H1 (cell line): Measurements from ENCODE around the gene DNAJC27. TPM values are rescaled to one million over a fixed set of nuclear protein-coding genes. Genes with fewer than 3 reads are reported as not detected.

Experiments used
- CTCF ChIA-PET: fragments of 300-600 bp; sonication (Branson Sonifier 250); formaldehyde crosslinking; loops from one replicate; lab custom pipeline; 2021; ENCODE audit not compliant: partially characterized antibody; lab: Charles Lee
- POLR2A ChIA-PET: fragments of 300-600 bp; sonication (Branson Sonifier 250); formaldehyde crosslinking; loops from one replicate; lab custom pipeline; 2021; ENCODE audit warnings: inconsistent platforms; ENCODE audit not compliant: partially characterized antibody; lab: Charles Lee
- DNase-seq, 2 experiments: peaks; one replicate each; pipeline versions ENCODE4 v3.0.0 to v3.0.0-alpha.2; 2010 to 2022; ENCODE audit warnings: low spot score in 2 of 2, low read depth in 1 of 2, mixed read lengths in 1 of 2
- FAIRE-seq: peaks from 2 replicates; lab custom pipeline; 2011; peaks lifted over from hg19 to GRCh38; lab: Jason Lieb, UNC
- H2AFZ ChIP-seq: 2 replicates; pipeline ENCODE4 v1.8.1; 2012; ENCODE audit warnings: low read length, inconsistent platforms
- H2AK5ac ChIP-seq: 2 replicates; pipeline ENCODE4 v1.6.1; 2013; ENCODE audit warnings: low read depth, low read length
- H2BK120ac ChIP-seq: replicated peaks from 2 replicates; pipeline ENCODE3; 2013; ENCODE audit warnings: low read depth, low read length, inconsistent platforms
- H2BK12ac ChIP-seq: 2 replicates; pipeline ENCODE4 v1.6.1; 2013; ENCODE audit warnings: low read depth, low read length
- H2BK15ac ChIP-seq: 2 replicates; pipeline ENCODE4 v1.6.1; 2013; ENCODE audit warnings: low read length
- H2BK20ac ChIP-seq: 2 replicates; pipeline ENCODE4 v1.6.1; 2013; ENCODE audit warnings: low read length
- H2BK5ac ChIP-seq: 2 replicates; pipeline ENCODE4 v1.6.1; 2013; ENCODE audit warnings: low read depth, low read length
- H3K14ac ChIP-seq: 2 replicates; pipeline ENCODE4 v1.6.1; 2013; ENCODE audit warnings: inconsistent platforms; ENCODE audit not compliant: insufficient read length
- H3K18ac ChIP-seq: 2 replicates; pipeline ENCODE4 v1.6.1; 2013; ENCODE audit warnings: low read length; ENCODE audit errors: extremely low read depth
- H3K23ac ChIP-seq: 2 replicates; pipeline ENCODE4 v1.6.1; 2013; ENCODE audit warnings: inconsistent platforms; ENCODE audit not compliant: insufficient read length
- H3K23me2 ChIP-seq: 2 replicates; pipeline ENCODE4 v1.6.1; 2013; ENCODE audit warnings: low read depth, low read length
- H3K27ac ChIP-seq: 2 replicates; pipeline ENCODE4 v1.6.1; 2011; ENCODE audit warnings: low read depth, low read length, inconsistent platforms
- H3K27me3 ChIP-seq, 4 experiments: replicated peaks in 1 of 4; 1 replicate in 1 of 4; 2 replicates in 3 of 4; pipeline versions ENCODE4 v1.6.1 to v1.8.1; 2011 to 2013; ENCODE audit warnings: low read length in 3 of 4, mild to moderate bottlenecking in 3 of 4, inconsistent platforms in 2 of 4, mixed read lengths in 2 of 4, moderate library complexity in 1 of 4; ENCODE audit not compliant: control insufficient read depth in 3 of 4, insufficient read depth in 3 of 4; ENCODE audit errors: extremely low read depth in 1 of 4
- H3K36me3 ChIP-seq, 4 experiments: 2 replicates each; pipeline versions ENCODE4 v1.6.1 to v1.8.1; 2011 to 2013; ENCODE audit warnings: mild to moderate bottlenecking in 4 of 4, low read length in 3 of 4, moderate library complexity in 2 of 4, control low read depth in 1 of 4, inconsistent platforms in 1 of 4; ENCODE audit not compliant: insufficient read depth in 4 of 4, control insufficient read depth in 2 of 4
- H3K4ac ChIP-seq: replicated peaks from 2 replicates; pipeline ENCODE3; 2013; ENCODE audit warnings: low read length, low read depth, mixed read lengths, inconsistent platforms; ENCODE audit not compliant: insufficient read length
- H3K4me1 ChIP-seq, 4 experiments: replicated peaks in 1 of 4; 1 replicate in 1 of 4; 2 replicates in 3 of 4; pipeline versions ENCODE4 v1.6.1 to v1.8.1; 2011 to 2013; ENCODE audit warnings: low read length in 3 of 4, inconsistent platforms in 2 of 4, mixed read lengths in 1 of 4; ENCODE audit not compliant: insufficient read depth in 4 of 4, control insufficient read depth in 3 of 4
- H3K4me2 ChIP-seq, 2 experiments: 2 replicates each; pipeline versions ENCODE4 v1.6.1 to v1.8.1; 2011 to 2013; ENCODE audit warnings: low read depth in 2 of 2, low read length in 2 of 2, control low read depth in 1 of 2, inconsistent platforms in 1 of 2, mild to moderate bottlenecking in 1 of 2; ENCODE audit not compliant: insufficient read depth in 1 of 2
- H3K4me3 ChIP-seq, 4 experiments: fragments of 200-600, 300-600 bp in 1 of 4; sonication (generic), shearing (Covaris generic), sonication (Bioruptor Twin) in 1 of 4; 2 replicates each; pipeline versions ENCODE4 v1.5.1 to v1.8.1; 2011 to 2016; ENCODE audit warnings: low read length in 4 of 4, low read depth in 3 of 4, control low read depth in 2 of 4, inconsistent platforms in 2 of 4, mild to moderate bottlenecking in 2 of 4, mixed read lengths in 1 of 4, moderate library complexity in 1 of 4; ENCODE audit not compliant: insufficient read depth in 2 of 4; ENCODE audit errors: extremely low read depth in 1 of 4
- H3K56ac ChIP-seq: replicated peaks from 2 replicates; pipeline ENCODE3; 2013; ENCODE audit warnings: low read depth, mild to moderate bottlenecking, mixed read lengths, low read length, inconsistent platforms; ENCODE audit not compliant: insufficient read length
- H3K79me1 ChIP-seq: 2 replicates; pipeline ENCODE4 v1.6.1; 2013; ENCODE audit warnings: low read depth, low read length, control low read depth
- H3K79me2 ChIP-seq, 2 experiments: 2 replicates each; pipeline versions ENCODE4 v1.6.1 to v1.8.1; 2012 to 2013; ENCODE audit warnings: low read length in 2 of 2, mild to moderate bottlenecking in 2 of 2, inconsistent platforms in 1 of 2; ENCODE audit not compliant: insufficient read depth in 2 of 2, control insufficient read depth in 1 of 2
- H3K9ac ChIP-seq, 4 experiments: replicated peaks in 1 of 4; 1 replicate in 1 of 4; 2 replicates in 3 of 4; pipeline versions ENCODE4 v1.6.1 to v1.8.1; 2011 to 2013; ENCODE audit warnings: low read depth in 3 of 4, low read length in 3 of 4, control low read depth in 2 of 4, mild to moderate bottlenecking in 2 of 4, moderate library complexity in 2 of 4, inconsistent platforms in 1 of 4; ENCODE audit errors: extremely low read depth in 1 of 4
- H3K9me3 ChIP-seq, 2 experiments: 2 replicates each; pipeline versions ENCODE4 v1.6.1 to v1.8.1; 2012 to 2013; ENCODE audit warnings: mild to moderate bottlenecking in 2 of 2, moderate library complexity in 2 of 2, control low read depth in 1 of 2, inconsistent platforms in 1 of 2, low read depth in 1 of 2, low read length in 1 of 2, mixed read lengths in 1 of 2; ENCODE audit not compliant: insufficient read depth in 2 of 2
- H4K20me1 ChIP-seq, 2 experiments: replicated peaks in 1 of 2; 2 replicates each; pipeline versions ENCODE3 to v1.8.1; 2011 to 2013; ENCODE audit warnings: inconsistent platforms in 2 of 2, low read length in 2 of 2, mild to moderate bottlenecking in 1 of 2; ENCODE audit not compliant: insufficient read depth in 2 of 2, control insufficient read depth in 1 of 2
- H4K5ac ChIP-seq: 2 replicates; pipeline ENCODE4 v1.6.1; 2013; ENCODE audit warnings: low read length, low read depth, mixed read lengths, inconsistent platforms; ENCODE audit not compliant: insufficient read length
- H4K8ac ChIP-seq: 2 replicates; pipeline ENCODE4 v1.8.0; 2013; ENCODE audit warnings: mild to moderate bottlenecking, moderate library complexity, low read length, inconsistent platforms; ENCODE audit not compliant: insufficient read depth; ENCODE audit errors: extremely low read depth
- H4K91ac ChIP-seq: replicated peaks from 2 replicates; pipeline ENCODE3; 2013; ENCODE audit warnings: low read length, mixed read lengths, inconsistent platforms; ENCODE audit not compliant: insufficient read length
- BACH1 ChIP-seq: IDR thresholded peaks from 2 replicates; pipeline ENCODE4 v1.6.1; 2012; ENCODE audit warnings: low read length, improper control_type of control experiment
- BRCA1 ChIP-seq: IDR thresholded peaks from 2 replicates; pipeline ENCODE4 v1.6.1; 2012; ENCODE audit warnings: low read depth, low read length, improper control_type of control experiment
- CBX8 ChIP-seq: fragments of 300-800, 300-1000 bp; sonication (generic); IDR thresholded peaks from 2 replicates; pipeline ENCODE4 v1.7.1; 2016; ENCODE audit warnings: low read depth, low read length, borderline replicate concordance
- FOSL1 ChIP-seq: IDR thresholded peaks from 2 replicates; pipeline ENCODE4 v1.6.1; 2011; ENCODE audit warnings: mild to moderate bottlenecking, low read depth, low read length, moderate library complexity; ENCODE audit not compliant: insufficient read depth
- KDM4A ChIP-seq: IDR thresholded peaks from one replicate; pipeline ENCODE4 v1.7.1; 2012; ENCODE audit warnings: low read depth, mild to moderate bottlenecking, moderate library complexity, low read length, inconsistent platforms; ENCODE audit not compliant: severe bottlenecking
- SP2 ChIP-seq: IDR thresholded peaks from 2 replicates; pipeline ENCODE4 v1.6.1; 2012; ENCODE audit warnings: mild to moderate bottlenecking, low read length, inconsistent platforms
- WGBS, 2 experiments: shearing (Covaris generic) in 1 of 2; methylation state at CpG; one replicate each; pipeline versions ENCODE4 v1.1.6 to v1.1.7; 2013 to 2015; ENCODE audit warnings: low lambda C conversion rate in 2 of 2, mixed read lengths in 2 of 2, inconsistent platforms in 1 of 2, low coverage in 1 of 2, missing lambda C conversion rate in 1 of 2; ENCODE audit not compliant: insufficient replicate concordance in 2 of 2, insufficient coverage in 1 of 2, insufficient read length in 1 of 2; ENCODE audit errors: extremely low coverage in 1 of 2, missing lambda C conversion rate in 1 of 2; 5-methylcytosine and 5-hydroxymethylcytosine counted together
- polyA plus RNA-seq, 7 experiments: library from polyadenylated mRNA; depleted of rRNA in 3 of 7; stranded (reverse) in 5 of 7; unstranded in 2 of 7; fragments of >200 nt in 5 of 7; fragments of 200-250 nt in 2 of 7; gene quantifications; 1 replicate in 5 of 7; 2 replicates in 1 of 7; 4 replicates in 1 of 7; pipeline versions ENCODE4 v1.2.1 to v1.2.3, GENCODE V29; 2011 to 2013; ENCODE audit warnings: missing spikeins in 2 of 7, mixed read lengths in 2 of 7
- total RNA-seq: library from RNA; stranded (reverse); fragmentation: NEBNext Ultra II Directional; extraction: Animal tissue kit (Norgen Biotek cat#: 25700); gene quantifications from 2 replicates; pipeline ENCODE4 v1.2.1, GENCODE V29; 2021
- TF ChIP-seq, protein P1 (sequence below): IDR thresholded peaks from 2 replicates; pipeline ENCODE4 v1.6.1; 2012; ENCODE audit warnings: low read length, inconsistent platforms
- TF ChIP-seq, protein P2 (sequence below): IDR thresholded peaks from 2 replicates; pipeline ENCODE4 v1.6.1; 2012; ENCODE audit warnings: inconsistent platforms
- TF ChIP-seq, protein P3 (sequence below): IDR thresholded peaks from 2 replicates; pipeline ENCODE4 v1.6.1; 2012; ENCODE audit warnings: inconsistent platforms

DNAJC27 gene
- total and polyA plus RNA-seq, 2 of the 8 experiments (the other 6 are each of a cell fraction or from before 2014, with no cell fraction given), result 1.4 to 4.5 TPM

DNA sequence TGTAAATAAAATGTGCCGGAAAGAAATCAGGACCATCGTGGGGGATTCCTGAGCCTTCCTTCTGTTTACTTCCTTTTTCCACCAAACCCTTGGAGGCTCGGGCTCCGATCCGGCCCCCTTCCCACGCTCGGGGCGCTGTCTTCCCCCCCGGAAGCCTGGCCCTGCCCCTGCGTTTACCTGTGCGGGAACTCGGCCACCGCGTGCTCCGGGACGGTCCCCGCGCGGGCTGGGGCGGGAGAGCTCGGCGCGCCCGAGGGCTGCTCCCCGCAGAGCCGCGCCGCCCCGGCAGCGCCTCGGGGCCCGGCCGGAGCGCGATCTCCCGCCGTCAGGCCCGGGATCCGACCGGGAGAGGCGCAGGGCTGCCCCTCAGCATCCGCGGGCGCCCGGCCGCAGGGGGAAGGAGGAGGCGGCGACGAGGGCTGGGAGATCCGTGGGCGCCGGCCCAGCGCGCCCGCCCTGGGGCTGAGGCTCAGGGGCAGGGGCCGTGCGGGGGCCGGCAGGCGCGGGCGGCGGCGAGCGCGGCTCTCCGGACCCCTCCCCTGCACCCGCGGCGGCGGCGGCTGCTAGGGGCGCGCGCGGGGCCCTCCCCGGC lies 52.2 kb downstream of the DNAJC27 start:
- 3% methylated on average over 13 of the region's 76 CpGs; no CpG with 5 or more reads in 1 of the 2 experiments for WGBS, 2 experiments
- no peak overlapping the region for H4K91ac ChIP-seq
- H2BK120ac ChIP-seq, result no peak overlapping the region
- no peak overlapping the region for H2AK5ac ChIP-seq
- H3K27ac ChIP-seq, result no peak overlapping the region
- H3K18ac ChIP-seq, result no peak overlapping the region; the same call in 1 of the 2 replicates
- H2BK5ac ChIP-seq, result no peak overlapping the region
- H3K23me2 ChIP-seq, result peaks cover 3% of the 10 kb centered on the region; the same call in 1 of the 2 replicates
- ChIA-PET POLR2A (interaction anchor here (1.2 kb wide), 1 partner anchor 10 kb away, joined by 3 read pairs; no protein-coding TSS in a partner anchor), CTCF (interaction anchor here (1.0 to 2.2 kb wide), 2 partner anchors 8 to 9 kb away, joined by 3 to 6 read pairs; no protein-coding TSS in a partner anchor)
- 0 out of 2 replicates have a peak overlapping the region, but pooled peaks have one; percentile 28 for H4K8ac ChIP-seq
- H3K23ac ChIP-seq, result no peak overlapping the region
- H2BK20ac ChIP-seq, result no peak overlapping the region
- H3K36me3 ChIP-seq, result no peaks in the 10 kb centered on the region
- no peak overlapping the region for H3K4ac ChIP-seq
- H2AFZ ChIP-seq, result 0 out of 2 replicates have a peak overlapping the region, but pooled peaks have one; percentile 1
- peaks cover 0 to 5% of the 10 kb centered on the region in 2 experiments; a peak in 1 of 4 replicates for H3K79me2 ChIP-seq
- DNase-seq (no peak), FAIRE-seq (no peak)
- H3K9me3 ChIP-seq, result no peaks in the 10 kb centered on the region
- peak overlapping the region; percentile 72 to 78 for H3K4me2 ChIP-seq
- peaks cover 0 to 18% of the 10 kb centered on the region in 2 experiments for H4K20me1 ChIP-seq
- no peak overlapping the region for H2BK12ac ChIP-seq
- TF ChIP-seq CBX8 (no peak), KDM4A (peak; percentile 36), FOSL1 (no peak), BRCA1 (no peak), SP2 (no peak), BACH1 (0 out of 2 replicates have a peak, but pooled peaks have one; percentile 3)
- TF ChIP-seq, protein P1, sequence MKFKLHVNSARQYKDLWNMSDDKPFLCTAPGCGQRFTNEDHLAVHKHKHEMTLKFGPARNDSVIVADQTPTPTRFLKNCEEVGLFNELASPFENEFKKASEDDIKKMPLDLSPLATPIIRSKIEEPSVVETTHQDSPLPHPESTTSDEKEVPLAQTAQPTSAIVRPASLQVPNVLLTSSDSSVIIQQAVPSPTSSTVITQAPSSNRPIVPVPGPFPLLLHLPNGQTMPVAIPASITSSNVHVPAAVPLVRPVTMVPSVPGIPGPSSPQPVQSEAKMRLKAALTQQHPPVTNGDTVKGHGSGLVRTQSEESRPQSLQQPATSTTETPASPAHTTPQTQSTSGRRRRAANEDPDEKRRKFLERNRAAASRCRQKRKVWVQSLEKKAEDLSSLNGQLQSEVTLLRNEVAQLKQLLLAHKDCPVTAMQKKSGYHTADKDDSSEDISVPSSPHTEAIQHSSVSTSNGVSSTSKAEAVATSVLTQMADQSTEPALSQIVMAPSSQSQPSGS, result no peak
- TF ChIP-seq, protein P2, sequence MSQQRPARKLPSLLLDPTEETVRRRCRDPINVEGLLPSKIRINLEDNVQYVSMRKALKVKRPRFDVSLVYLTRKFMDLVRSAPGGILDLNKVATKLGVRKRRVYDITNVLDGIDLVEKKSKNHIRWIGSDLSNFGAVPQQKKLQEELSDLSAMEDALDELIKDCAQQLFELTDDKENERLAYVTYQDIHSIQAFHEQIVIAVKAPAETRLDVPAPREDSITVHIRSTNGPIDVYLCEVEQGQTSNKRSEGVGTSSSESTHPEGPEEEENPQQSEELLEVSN, result peak; percentile 53
- TF ChIP-seq, protein P3, sequence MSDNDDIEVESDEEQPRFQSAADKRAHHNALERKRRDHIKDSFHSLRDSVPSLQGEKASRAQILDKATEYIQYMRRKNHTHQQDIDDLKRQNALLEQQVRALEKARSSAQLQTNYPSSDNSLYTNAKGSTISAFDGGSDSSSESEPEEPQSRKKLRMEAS, result peak; percentile 57; the same call in 1 of the 2 replicates
- H3K9ac ChIP-seq, result peak overlapping the region; percentile 8 to 85 (median 30); a peak in 4 of 7 replicates
- H3K27me3 ChIP-seq, result no peaks in the 10 kb centered on the region; a peak in 2 of 7 replicates
- no peak overlapping the region for H2BK15ac ChIP-seq
- peak overlapping the region; percentile 42 to 76 (median 48) for H3K4me3 ChIP-seq
- H3K14ac ChIP-seq, result no peak overlapping the region
- peaks cover 7% of the 10 kb centered on the region; the same call in 1 of the 2 replicates for H3K79me1 ChIP-seq
- no peak overlapping the region for H4K5ac ChIP-seq
- H3K4me1 ChIP-seq, result peaks cover 0 to 10% (median 3%) of the 10 kb centered on the region in 4 experiments; a peak in 5 of 7 replicates
- H3K56ac ChIP-seq, result no peak overlapping the region
